ENCODE results near the gene ARHGAP30. TPM values are rescaled to one million over a fixed set of nuclear protein-coding genes. Genes with fewer than 3 reads are reported as not detected.

Gene ARHGAP30
- total and polyA plus RNA-seq, 2 of the 8 experiments (the other 6 are each of a cell fraction or from before 2014, with no cell fraction given): 0.27 to 0.39 TPM

GRCh38 chr1:161021165-161021969, 48.3 kb downstream of the ARHGAP30 start (continued):
- TF ChIP-seq SUZ12 (IDR thresholded peaks at IDR 0.05; ENCODE audit: low read length): no peak
- no peak for TF ChIP-seq USF2 (IDR thresholded peaks at IDR 0.05; ENCODE audit: low read length)
- no peak for TF ChIP-seq CTBP2 (IDR thresholded peaks at IDR 0.05; ENCODE audit: borderline replicate concordance, insufficient read depth, insufficient read length, low read length)
- TF ChIP-seq EP300 (IDR thresholded peaks at IDR 0.05; ENCODE audit: borderline replicate concordance in 1 of 2, low read depth in 2 of 2, low read length in 2 of 2): no peak; a peak in 1 of 3 replicates
- TF ChIP-seq NRF1 (IDR thresholded peaks at IDR 0.05; ENCODE audit: low read depth, low read length): no peak
- no peak for TF ChIP-seq SP4 (IDR thresholded peaks at IDR 0.05; ENCODE audit: low read length)
- TF ChIP-seq GABPA (IDR thresholded peaks at IDR 0.05; ENCODE audit: borderline replicate concordance, insufficient read depth, low read length): no peak
- peak; percentile 58 for TF ChIP-seq SP2 (IDR thresholded peaks at IDR 0.05; ENCODE audit: low read length)
- no peak for TF ChIP-seq CEBPB (IDR thresholded peaks at IDR 0.05; ENCODE audit: low read depth, low read length)
- TF ChIP-seq POLR2AphosphoS5 (IDR thresholded peaks at IDR 0.05; ENCODE audit: low read depth, low read length): peak; percentile 91
- TF ChIP-seq POLR2A (IDR thresholded peaks at IDR 0.05; ENCODE audit: control extremely low read depth in 1 of 2, low read depth in 2 of 2, low read length in 2 of 2): peak; percentile 87 to 95
- TF ChIP-seq MAFK (IDR thresholded peaks at IDR 0.05; ENCODE audit: low read depth, low read length): no peak
- no peak; a peak in 1 of 4 replicates for TF ChIP-seq RAD21 (IDR thresholded peaks at IDR 0.05 in 1 of 2, conservative IDR thresholded peaks at IDR 0.05 in 1 of 2; ENCODE audit: low read depth in 2 of 2, low read length in 2 of 2)
- TF ChIP-seq CHD2 (IDR thresholded peaks at IDR 0.05; ENCODE audit: low read length): peak; percentile 78
- 0 out of 2 replicates have a peak, but pooled peaks have one; percentile 50 for TF ChIP-seq TEAD4 (IDR thresholded peaks at IDR 0.05; ENCODE audit: low read depth, low read length)
- TF ChIP-seq TBP (IDR thresholded peaks at IDR 0.05; ENCODE audit: low read depth, low read length): peak; percentile 83
- TF ChIP-seq YY1 (IDR thresholded peaks at IDR 0.05; ENCODE audit: low read depth, low read length): no peak
- TF ChIP-seq ATF3 (IDR thresholded peaks at IDR 0.05; ENCODE audit: insufficient read depth, low read depth, low read length): no peak
- TF ChIP-seq PHF8 (conservative IDR thresholded peaks at IDR 0.05; ENCODE audit: low read depth, low read length): peak; percentile 69
- TF ChIP-seq SP1 (IDR thresholded peaks at IDR 0.05; ENCODE audit: low read depth, low read length): peak; percentile 92
- peak; percentile 93 for TF ChIP-seq CREB1 (IDR thresholded peaks at IDR 0.05)
- TF ChIP-seq TAF7 (optimal IDR thresholded peaks at IDR 0.05; ENCODE audit: borderline replicate concordance, low read depth, low read length): peak; percentile 82
- 0 out of 2 replicates have a peak, but pooled peaks have one; percentile 48 for TF ChIP-seq KDM5A (IDR thresholded peaks at IDR 0.05; ENCODE audit: low read length)

Measured in H1 (cell line).